ENCODE results near the gene ELOVL1.

DNA sequence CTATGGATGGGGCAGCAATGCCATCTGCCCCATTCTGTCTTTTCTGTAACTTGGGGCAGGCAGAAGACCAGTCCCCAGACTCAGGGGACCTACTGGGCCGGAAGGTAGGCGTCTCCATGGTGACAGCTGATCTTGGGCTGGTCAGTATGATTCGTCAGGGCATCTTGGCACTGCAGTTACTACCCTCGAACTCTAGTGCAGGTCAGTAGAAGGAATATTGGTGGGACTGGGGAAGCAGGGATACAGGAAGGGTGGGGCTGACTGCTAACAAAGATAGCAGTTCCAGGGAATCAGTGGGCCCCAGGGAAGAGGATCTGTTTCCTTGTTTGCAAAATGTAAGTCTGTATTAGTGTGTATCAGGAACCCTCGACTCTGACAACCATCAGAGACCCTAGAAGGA lies 48.1 kb upstream of the ELOVL1 start:
- TF ChIP-seq EP300 (IDR thresholded peaks at IDR 0.05), result no peak
- TF ChIP-seq, protein P1, sequence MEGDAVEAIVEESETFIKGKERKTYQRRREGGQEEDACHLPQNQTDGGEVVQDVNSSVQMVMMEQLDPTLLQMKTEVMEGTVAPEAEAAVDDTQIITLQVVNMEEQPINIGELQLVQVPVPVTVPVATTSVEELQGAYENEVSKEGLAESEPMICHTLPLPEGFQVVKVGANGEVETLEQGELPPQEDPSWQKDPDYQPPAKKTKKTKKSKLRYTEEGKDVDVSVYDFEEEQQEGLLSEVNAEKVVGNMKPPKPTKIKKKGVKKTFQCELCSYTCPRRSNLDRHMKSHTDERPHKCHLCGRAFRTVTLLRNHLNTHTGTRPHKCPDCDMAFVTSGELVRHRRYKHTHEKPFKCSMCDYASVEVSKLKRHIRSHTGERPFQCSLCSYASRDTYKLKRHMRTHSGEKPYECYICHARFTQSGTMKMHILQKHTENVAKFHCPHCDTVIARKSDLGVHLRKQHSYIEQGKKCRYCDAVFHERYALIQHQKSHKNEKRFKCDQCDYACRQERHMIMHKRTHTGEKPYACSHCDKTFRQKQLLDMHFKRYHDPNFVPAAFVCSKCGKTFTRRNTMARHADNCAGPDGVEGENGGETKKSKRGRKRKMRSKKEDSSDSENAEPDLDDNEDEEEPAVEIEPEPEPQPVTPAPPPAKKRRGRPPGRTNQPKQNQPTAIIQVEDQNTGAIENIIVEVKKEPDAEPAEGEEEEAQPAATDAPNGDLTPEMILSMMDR (IDR thresholded peaks at IDR 0.05), result no peak
- TF ChIP-seq POLR2A (IDR thresholded peaks at IDR 0.05), result no peak

All from tibial nerve (tissue), 4 donors.